KMS-11 (cell line): ENCODE results near the gene ANKRD1.

Source experiments
- H2AFZ ChIP-seq: fragments of 200-600 bp; sonication (generic); 2 replicates; pipeline ENCODE4 v1.6.1; 2016; ENCODE audit warnings: antibody characterized with exemption, mixed run types, low read depth
- H3K27ac ChIP-seq: fragments of 200-600 bp; sonication (generic); 2 replicates; pipeline ENCODE4 v1.6.1; 2016; ENCODE audit warnings: mild to moderate bottlenecking, mixed run types
- H3K27me3 ChIP-seq: fragments of 200-600 bp; sonication (generic); 2 replicates; pipeline ENCODE4 v1.6.1; 2017; ENCODE audit warnings: mild to moderate bottlenecking, low read depth, mixed run types, moderate library complexity; ENCODE audit not compliant: insufficient read depth
- H3K36me3 ChIP-seq: fragments of 200-600 bp; sonication (generic); 2 replicates; pipeline ENCODE4 v1.6.1; 2017; ENCODE audit warnings: mild to moderate bottlenecking, mixed run types; ENCODE audit not compliant: insufficient read depth
- H3K4me1 ChIP-seq: fragments of 200-600 bp; sonication (generic); 2 replicates; pipeline ENCODE4 v1.6.1; 2016; ENCODE audit warnings: mild to moderate bottlenecking, low read depth, mixed run types; ENCODE audit not compliant: poor library complexity, severe bottlenecking
- H3K4me2 ChIP-seq: fragments of 200-600 bp; sonication (generic); 2 replicates; pipeline ENCODE4 v1.7.0; 2016; ENCODE audit warnings: mild to moderate bottlenecking, mixed run types
- H3K4me3 ChIP-seq: fragments of 200-600 bp; sonication (generic); IDR thresholded peaks from 2 replicates; pipeline ENCODE4 v1.6.1; 2017; ENCODE audit warnings: low read depth, low read length, mixed read lengths; ENCODE audit not compliant: insufficient read depth
- H3K79me2 ChIP-seq: fragments of 200-600 bp; sonication (generic); 2 replicates; pipeline ENCODE4 v1.6.1; 2016; ENCODE audit warnings: low read depth, mixed run types; ENCODE audit not compliant: insufficient read depth
- H3K9ac ChIP-seq: fragments of 200-600 bp; sonication (generic); 2 replicates; pipeline ENCODE4 v1.6.1; 2016; ENCODE audit warnings: mild to moderate bottlenecking, mixed run types
- H4K20me1 ChIP-seq: fragments of 200-600 bp; sonication (generic); 2 replicates; pipeline ENCODE4 v1.6.1; 2016; ENCODE audit warnings: mild to moderate bottlenecking, mixed run types; ENCODE audit not compliant: insufficient read depth
- CTCF ChIP-seq: fragments of 200-600 bp; sonication (generic); conservative IDR thresholded peaks from 2 replicates; pipeline ENCODE4 v1.6.1; 2017; ENCODE audit warnings: low read depth, mild to moderate bottlenecking, antibody characterized with exemption, low read length, moderate library complexity, mixed read lengths

The ANKRD1 gene

GRCh38 chr10:90919683-90920574 lies 958 bp downstream of the ANKRD1 start:
- H3K4me2 ChIP-seq: no peak overlapping the region
- no peaks in the 10 kb centered on the region for H3K27me3 ChIP-seq
- H3K4me3 ChIP-seq: no peak overlapping the region

GRCh38 chr10:90917968-90918318 lies 2.9 kb downstream of the ANKRD1 start:
- Histone ChIP-seq H2AFZ (no peak overlapping the region), H3K79me2 (no peaks in the 10 kb centered on the region), H3K27me3 (no peaks in the 10 kb centered on the region), H3K4me1 (no peaks in the 10 kb centered on the region), H3K4me2 (no peak overlapping the region), H3K36me3 (no peaks in the 10 kb centered on the region), H3K4me3 (no peak overlapping the region), H4K20me1 (no peaks in the 10 kb centered on the region), H3K27ac (no peak overlapping the region), H3K9ac (no peak overlapping the region)
- no peak for TF ChIP-seq CTCF

More at GRCh38 chr10:90919683-90920574, 958 bp downstream of the ANKRD1 start:
- no peaks in the 10 kb centered on the region for H3K36me3 ChIP-seq
- no peaks in the 10 kb centered on the region for H3K4me1 ChIP-seq
- no peak overlapping the region for H3K9ac ChIP-seq
- H4K20me1 ChIP-seq: no peaks in the 10 kb centered on the region
- H3K27ac ChIP-seq: no peak overlapping the region
- no peak overlapping the region for H2AFZ ChIP-seq
- TF ChIP-seq CTCF: no peak
- no peaks in the 10 kb centered on the region for H3K79me2 ChIP-seq

- Histone ChIP-seq H3K4me2 (no peak overlapping the region), H3K27ac (no peak overlapping the region), H3K27me3 (no peaks in the 10 kb centered on the region), H3K4me1 (no peaks in the 10 kb centered on the region), H3K9ac (no peak overlapping the region), H2AFZ (no peak overlapping the region), H3K79me2 (no peaks in the 10 kb centered on the region), H3K36me3 (no peaks in the 10 kb centered on the region), H4K20me1 (no peaks in the 10 kb centered on the region), H3K4me3 (no peak overlapping the region)
- no peak for TF ChIP-seq CTCF
These were observed 3.5 kb downstream of the ANKRD1 start for GRCh38 chr10:90917238-90917967.

GRCh38 chr10:90916392-90917237 lies 4.3 kb downstream of the ANKRD1 start:
- Histone ChIP-seq H4K20me1 (no peaks in the 10 kb centered on the region), H3K27ac (no peak overlapping the region), H3K36me3 (no peaks in the 10 kb centered on the region), H3K4me1 (peaks cover 4% of the 10 kb centered on the region), H3K4me3 (no peak overlapping the region), H2AFZ (no peak overlapping the region), H3K9ac (no peak overlapping the region), H3K4me2 (no peak overlapping the region), H3K79me2 (no peaks in the 10 kb centered on the region), H3K27me3 (no peaks in the 10 kb centered on the region)
- TF ChIP-seq CTCF: no peak
